ENCODE results near the gene GRK3. TPM values are rescaled to one million over a fixed set of nuclear protein-coding genes. Genes with fewer than 3 reads are reported as not detected.
"Not testable (repeated sequence)": the region's sequence is repeated elsewhere in the genome, so short reads cannot be mapped to it uniquely, and the experiment has no call there.

The GRK3 gene
- total RNA-seq, 3 donors from 2014 or later, result 14.4 to 49.1 (median 16.7) TPM

GRCh38 chr22:25563761-25564319 lies 635 bp upstream of the GRK3 start:
- Histone ChIP-seq H3K36me3 (no peaks in the 10 kb centered on the region), H3K27ac (peak overlapping the region; percentile 76 to 86), H3K27me3 (no peaks in the 10 kb centered on the region), H3K4me1 (peaks cover 0 to 8% of the 10 kb centered on the region in 2 donors), H3K4me3 (peak overlapping the region; percentile 60 to 97 (median 85)), H3K9me3 (no peaks in the 10 kb centered on the region)
- peak in 1 of 2 donors; percentile 30 for DNase-seq (ENCODE audit: low spot score in 2 of 2)
- intact Hi-C loops (cut with DNase I; ENCODE audit: low total_unique reads), result no loop called here
- TF ChIP-seq POLR2A (IDR thresholded peaks at IDR 0.05), result no peak
- no peak for TF ChIP-seq POLR2AphosphoS5 (IDR thresholded peaks at IDR 0.05)
- TF ChIP-seq, protein P1, sequence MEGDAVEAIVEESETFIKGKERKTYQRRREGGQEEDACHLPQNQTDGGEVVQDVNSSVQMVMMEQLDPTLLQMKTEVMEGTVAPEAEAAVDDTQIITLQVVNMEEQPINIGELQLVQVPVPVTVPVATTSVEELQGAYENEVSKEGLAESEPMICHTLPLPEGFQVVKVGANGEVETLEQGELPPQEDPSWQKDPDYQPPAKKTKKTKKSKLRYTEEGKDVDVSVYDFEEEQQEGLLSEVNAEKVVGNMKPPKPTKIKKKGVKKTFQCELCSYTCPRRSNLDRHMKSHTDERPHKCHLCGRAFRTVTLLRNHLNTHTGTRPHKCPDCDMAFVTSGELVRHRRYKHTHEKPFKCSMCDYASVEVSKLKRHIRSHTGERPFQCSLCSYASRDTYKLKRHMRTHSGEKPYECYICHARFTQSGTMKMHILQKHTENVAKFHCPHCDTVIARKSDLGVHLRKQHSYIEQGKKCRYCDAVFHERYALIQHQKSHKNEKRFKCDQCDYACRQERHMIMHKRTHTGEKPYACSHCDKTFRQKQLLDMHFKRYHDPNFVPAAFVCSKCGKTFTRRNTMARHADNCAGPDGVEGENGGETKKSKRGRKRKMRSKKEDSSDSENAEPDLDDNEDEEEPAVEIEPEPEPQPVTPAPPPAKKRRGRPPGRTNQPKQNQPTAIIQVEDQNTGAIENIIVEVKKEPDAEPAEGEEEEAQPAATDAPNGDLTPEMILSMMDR (IDR thresholded peaks at IDR 0.05), result no peak

GRCh38 chr22:25564979-25565677 lies 653 bp downstream of the GRK3 start:
- H3K4me3 ChIP-seq, result peak overlapping the region; percentile 60 to 97 (median 85)
- H3K27me3 ChIP-seq, result no peaks in the 10 kb centered on the region
- peaks cover 0 to 8% of the 10 kb centered on the region in 2 donors for H3K4me1 ChIP-seq
- no peaks in the 10 kb centered on the region for H3K36me3 ChIP-seq
- peak in 1 of 2 donors; percentile 30 for DNase-seq (ENCODE audit: low spot score in 2 of 2)
- intact Hi-C loops (cut with DNase I; ENCODE audit: low total_unique reads), result no loop called here
- no peaks in the 10 kb centered on the region for H3K9me3 ChIP-seq
- peak overlapping the region; percentile 7 to 68 for H3K27ac ChIP-seq
- TF ChIP-seq POLR2AphosphoS5 (IDR thresholded peaks at IDR 0.05) (no peak), POLR2A (IDR thresholded peaks at IDR 0.05) (no peak)
- TF ChIP-seq, protein P1 (IDR thresholded peaks at IDR 0.05), result no peak

GRCh38 chr22:25566186-25566897 lies 1.9 kb downstream of the GRK3 start:
- Histone ChIP-seq H3K9me3 (no peaks in the 10 kb centered on the region), H3K36me3 (no peaks in the 10 kb centered on the region), H3K27ac (no peak overlapping the region), H3K27me3 (no peaks in the 10 kb centered on the region), H3K4me3 (peak overlapping the region in 2 of 3 donors; percentile 60 to 85), H3K4me1 (peaks cover 0 to 8% of the 10 kb centered on the region in 2 donors)
- no peak for TF ChIP-seq POLR2AphosphoS5 (IDR thresholded peaks at IDR 0.05)
- no peak for TF ChIP-seq POLR2A (IDR thresholded peaks at IDR 0.05)
- TF ChIP-seq, protein P1 (IDR thresholded peaks at IDR 0.05), result no peak
- DNase-seq (ENCODE audit: low spot score in 2 of 2), result no peak
- intact Hi-C loops (cut with DNase I; ENCODE audit: low total_unique reads), result no loop called here

DNA sequence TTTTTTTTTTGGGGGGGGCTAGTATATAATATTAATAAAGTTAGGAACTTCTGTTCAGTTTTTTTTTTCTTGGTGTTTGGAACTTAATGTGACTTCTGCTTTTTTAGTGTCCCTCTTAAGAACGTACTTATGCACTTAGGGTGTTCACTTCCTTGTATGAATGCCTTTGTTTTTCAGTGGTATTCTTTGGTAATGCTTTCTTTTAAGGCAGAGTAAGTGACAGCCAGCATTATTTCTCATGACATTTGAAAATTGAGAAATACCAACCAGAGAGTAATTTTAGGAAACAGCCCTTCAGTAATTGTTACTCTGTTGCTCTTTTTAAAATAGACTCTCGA lies 2.4 kb downstream of the GRK3 start:
- Histone ChIP-seq H3K4me1 (peaks cover 0 to 8% of the 10 kb centered on the region in 2 donors), H3K4me3 (no peak overlapping the region), H3K27ac (no peak overlapping the region), H3K9me3 (no peaks in the 10 kb centered on the region), H3K36me3 (no peaks in the 10 kb centered on the region), H3K27me3 (no peaks in the 10 kb centered on the region)
- DNase-seq (ENCODE audit: low spot score in 2 of 2), result no peak
- TF ChIP-seq, protein P1 (IDR thresholded peaks at IDR 0.05), result no peak
- TF ChIP-seq POLR2A (IDR thresholded peaks at IDR 0.05), result no peak
- TF ChIP-seq POLR2AphosphoS5 (IDR thresholded peaks at IDR 0.05), result no peak
- intact Hi-C loops (cut with DNase I; ENCODE audit: low total_unique reads), result no loop called here

GRCh38 chr22:25567251-25567675 lies 2.8 kb downstream of the GRK3 start:
- DNase-seq (ENCODE audit: low spot score in 2 of 2), result no peak
- Histone ChIP-seq H3K4me1 (peaks cover 0 to 8% of the 10 kb centered on the region in 2 donors), H3K36me3 (no peaks in the 10 kb centered on the region), H3K9me3 (no peaks in the 10 kb centered on the region), H3K27me3 (no peaks in the 10 kb centered on the region), H3K27ac (no peak overlapping the region), H3K4me3 (no peak overlapping the region)
- TF ChIP-seq, protein P1 (IDR thresholded peaks at IDR 0.05), result no peak
- TF ChIP-seq POLR2AphosphoS5 (IDR thresholded peaks at IDR 0.05) (no peak), POLR2A (IDR thresholded peaks at IDR 0.05) (no peak)
- intact Hi-C loops (cut with DNase I; ENCODE audit: low total_unique reads), result no loop called here

DNA sequence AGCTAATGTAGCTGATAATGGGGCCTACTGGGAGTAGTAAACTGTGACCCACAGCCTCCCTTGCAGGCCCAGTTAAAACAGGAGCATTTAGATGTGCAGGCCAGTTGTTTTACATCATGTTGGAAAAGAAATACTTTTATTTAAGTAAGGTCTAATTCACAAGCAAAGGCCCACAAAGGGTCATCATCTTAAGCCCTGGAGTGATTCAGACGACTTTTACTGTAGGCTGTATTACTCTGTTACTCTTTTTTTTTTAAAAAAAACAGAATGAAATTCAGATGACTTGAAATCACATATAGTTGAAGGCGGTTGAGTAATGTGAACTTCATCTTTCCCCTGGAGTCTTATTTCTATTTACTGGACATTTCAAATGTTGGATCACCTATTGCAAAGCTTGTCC lies 3.6 kb downstream of the GRK3 start:
- H3K36me3 ChIP-seq; H3K27me3 ChIP-seq; H3K4me3 ChIP-seq; DNase-seq (ENCODE audit: low spot score in 2 of 2); H3K4me1 ChIP-seq; intact Hi-C loops (cut with DNase I; ENCODE audit: low total_unique reads); H3K27ac ChIP-seq; H3K9me3 ChIP-seq: not testable (repeated sequence)
